HG03575 (cell line): ENCODE measurements around the gene COL18A1.
"Not testable (repeated sequence)": the region's sequence is repeated elsewhere in the genome, so short reads cannot be mapped to it uniquely, and the experiment has no call there.

Source experiments
- ATAC-seq: cut with Tn5 transposase; IDR thresholded peaks from one replicate; pipeline ENCODE4 v1.9.1; 2021; ENCODE audit not compliant: unreplicated experiment, insufficient number of reproducible peaks, low FRiP score; ENCODE audit errors: extremely low read depth

Gene COL18A1

GRCh38 chr21:45516671-45517151, 111.7 kb downstream of the COL18A1 start:
- no peak for ATAC-seq

- ATAC-seq = no peak
These were observed 112.5 kb downstream of the COL18A1 start for GRCh38 chr21:45517249-45518065.

GRCh38 chr21:45518742-45519141, 113.8 kb downstream of the COL18A1 start:
- no peak for ATAC-seq

- ATAC-seq = no peak
These were observed 114.2 kb downstream of the COL18A1 start for GRCh38 chr21:45519182-45519581.

GRCh38 chr21:45521241-45521640, 116.3 kb downstream of the COL18A1 start:
- ATAC-seq = no peak

- ATAC-seq = no peak
These were observed 117.4 kb downstream of the COL18A1 start for GRCh38 chr21:45522381-45522780.

- no peak for ATAC-seq
These were observed 118.0 kb downstream of the COL18A1 start for GRCh38 chr21:45522986-45523385.

GRCh38 chr21:45523411-45524101, 118.6 kb downstream of the COL18A1 start:
- ATAC-seq = no peak

GRCh38 chr21:45524756-45525152, 119.8 kb downstream of the COL18A1 start:
- ATAC-seq = no peak

- ATAC-seq = no peak
These were observed 120.4 kb downstream of the COL18A1 start for GRCh38 chr21:45525153-45525909.

GRCh38 chr21:45525910-45526306, 120.9 kb downstream of the COL18A1 start:
- ATAC-seq = no peak

- not testable (repeated sequence) for ATAC-seq
These were observed 122.4 kb downstream of the COL18A1 start for GRCh38 chr21:45527151-45527999.

GRCh38 chr21:45528028-45528705, 123.2 kb downstream of the COL18A1 start:
- no peak for ATAC-seq

GRCh38 chr21:45528981-45529784, 124.2 kb downstream of the COL18A1 start:
- no peak for ATAC-seq

GRCh38 chr21:45529785-45530422, 124.9 kb downstream of the COL18A1 start:
- ATAC-seq = no peak

GRCh38 chr21:45530423-45531113, 125.6 kb downstream of the COL18A1 start:
- ATAC-seq = no peak

- ATAC-seq = not testable (repeated sequence)
These were observed 126.1 kb downstream of the COL18A1 start for GRCh38 chr21:45531114-45531392.
